Measurements from ENCODE around the gene HRH3.

The HRH3 gene

GRCh38 chr20:62258499-62259293 lies 38.6 kb upstream of the HRH3 start:
- no peak overlapping the region for H3K4me3 ChIP-seq (ENCODE audit: low read depth in 1 of 2, low read length in 2 of 2)
- H2AFZ ChIP-seq (ENCODE audit: low read depth, low read length) = no peak overlapping the region
- no peaks in the 10 kb centered on the region for H3K4me1 ChIP-seq (ENCODE audit: insufficient read depth, low read length)
- no peak overlapping the region for H3K9ac ChIP-seq (ENCODE audit: low read depth, low read length)
- H3K36me3 ChIP-seq (ENCODE audit: insufficient read depth, low read length) = peaks cover 54% of the 10 kb centered on the region
- H3K27ac ChIP-seq (ENCODE audit: low read length) = no peak overlapping the region
- peaks cover 30% of the 10 kb centered on the region for H3K79me2 ChIP-seq (ENCODE audit: insufficient read depth, low read length)
- no peak for DNase-seq
- H3K4me2 ChIP-seq (ENCODE audit: insufficient read depth, low read length) = no peak overlapping the region
- H4K20me1 ChIP-seq (ENCODE audit: insufficient read depth, low read length) = peaks cover 38% of the 10 kb centered on the region
- H3K9me3 ChIP-seq (ENCODE audit: insufficient read depth, low read length, severe bottlenecking) = no peaks in the 10 kb centered on the region
- TF ChIP-seq, protein P1, sequence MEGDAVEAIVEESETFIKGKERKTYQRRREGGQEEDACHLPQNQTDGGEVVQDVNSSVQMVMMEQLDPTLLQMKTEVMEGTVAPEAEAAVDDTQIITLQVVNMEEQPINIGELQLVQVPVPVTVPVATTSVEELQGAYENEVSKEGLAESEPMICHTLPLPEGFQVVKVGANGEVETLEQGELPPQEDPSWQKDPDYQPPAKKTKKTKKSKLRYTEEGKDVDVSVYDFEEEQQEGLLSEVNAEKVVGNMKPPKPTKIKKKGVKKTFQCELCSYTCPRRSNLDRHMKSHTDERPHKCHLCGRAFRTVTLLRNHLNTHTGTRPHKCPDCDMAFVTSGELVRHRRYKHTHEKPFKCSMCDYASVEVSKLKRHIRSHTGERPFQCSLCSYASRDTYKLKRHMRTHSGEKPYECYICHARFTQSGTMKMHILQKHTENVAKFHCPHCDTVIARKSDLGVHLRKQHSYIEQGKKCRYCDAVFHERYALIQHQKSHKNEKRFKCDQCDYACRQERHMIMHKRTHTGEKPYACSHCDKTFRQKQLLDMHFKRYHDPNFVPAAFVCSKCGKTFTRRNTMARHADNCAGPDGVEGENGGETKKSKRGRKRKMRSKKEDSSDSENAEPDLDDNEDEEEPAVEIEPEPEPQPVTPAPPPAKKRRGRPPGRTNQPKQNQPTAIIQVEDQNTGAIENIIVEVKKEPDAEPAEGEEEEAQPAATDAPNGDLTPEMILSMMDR (IDR thresholded peaks at IDR 0.05; ENCODE audit: borderline replicate concordance, extremely low read depth, low read length, poor library complexity, severe bottlenecking) = no peak
- TF ChIP-seq EZH2 (IDR thresholded peaks at IDR 0.05; ENCODE audit: borderline replicate concordance, low read depth, low read length, severe bottlenecking) = no peak
- no peaks in the 10 kb centered on the region for H3K27me3 ChIP-seq (ENCODE audit: insufficient read depth, low read length, poor library complexity)
- no peak for ATAC-seq (ENCODE audit: insufficient read depth, low read depth)

DNA sequence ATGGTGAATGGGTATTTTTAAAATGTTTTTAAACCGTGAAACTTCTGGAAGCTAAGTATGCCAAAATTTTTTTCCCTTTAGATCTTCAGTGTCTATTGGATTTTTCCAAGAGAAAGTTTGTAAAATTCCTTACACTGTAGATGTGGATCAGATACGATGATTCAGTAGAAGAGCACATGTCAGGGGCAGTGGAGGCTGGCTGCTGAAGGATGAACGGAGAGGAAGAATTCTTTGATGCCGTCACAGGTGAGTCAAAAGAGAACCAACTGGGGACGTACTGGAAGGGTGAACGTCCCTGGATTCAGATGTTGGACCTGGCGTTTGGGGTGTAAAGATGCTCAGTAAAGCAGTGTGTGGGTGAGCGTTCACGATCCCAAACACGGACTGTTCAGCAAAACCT lies 35.9 kb upstream of the HRH3 start:
- Histone ChIP-seq H3K9ac (ENCODE audit: low read depth, low read length) (no peak overlapping the region), H3K79me2 (ENCODE audit: insufficient read depth, low read length) (peaks cover 51% of the 10 kb centered on the region), H3K4me1 (ENCODE audit: insufficient read depth, low read length) (no peaks in the 10 kb centered on the region), H4K20me1 (ENCODE audit: insufficient read depth, low read length) (peaks cover 45% of the 10 kb centered on the region), H3K27ac (ENCODE audit: low read length) (no peak overlapping the region), H3K9me3 (ENCODE audit: insufficient read depth, low read length, severe bottlenecking) (no peaks in the 10 kb centered on the region), H3K4me2 (ENCODE audit: insufficient read depth, low read length) (no peak overlapping the region), H3K4me3 (ENCODE audit: low read depth in 1 of 2, low read length in 2 of 2) (no peak overlapping the region), H3K27me3 (ENCODE audit: insufficient read depth, low read length, poor library complexity) (no peaks in the 10 kb centered on the region), H2AFZ (ENCODE audit: low read depth, low read length) (no peak overlapping the region), H3K36me3 (ENCODE audit: insufficient read depth, low read length) (peaks cover 30% of the 10 kb centered on the region)
- ATAC-seq (ENCODE audit: insufficient read depth, low read depth) (no peak), DNase-seq (no peak)
- TF ChIP-seq EZH2 (IDR thresholded peaks at IDR 0.05; ENCODE audit: borderline replicate concordance, low read depth, low read length, severe bottlenecking) = no peak
- TF ChIP-seq, protein P1 (IDR thresholded peaks at IDR 0.05; ENCODE audit: borderline replicate concordance, extremely low read depth, low read length, poor library complexity, severe bottlenecking) = no peak

DNA sequence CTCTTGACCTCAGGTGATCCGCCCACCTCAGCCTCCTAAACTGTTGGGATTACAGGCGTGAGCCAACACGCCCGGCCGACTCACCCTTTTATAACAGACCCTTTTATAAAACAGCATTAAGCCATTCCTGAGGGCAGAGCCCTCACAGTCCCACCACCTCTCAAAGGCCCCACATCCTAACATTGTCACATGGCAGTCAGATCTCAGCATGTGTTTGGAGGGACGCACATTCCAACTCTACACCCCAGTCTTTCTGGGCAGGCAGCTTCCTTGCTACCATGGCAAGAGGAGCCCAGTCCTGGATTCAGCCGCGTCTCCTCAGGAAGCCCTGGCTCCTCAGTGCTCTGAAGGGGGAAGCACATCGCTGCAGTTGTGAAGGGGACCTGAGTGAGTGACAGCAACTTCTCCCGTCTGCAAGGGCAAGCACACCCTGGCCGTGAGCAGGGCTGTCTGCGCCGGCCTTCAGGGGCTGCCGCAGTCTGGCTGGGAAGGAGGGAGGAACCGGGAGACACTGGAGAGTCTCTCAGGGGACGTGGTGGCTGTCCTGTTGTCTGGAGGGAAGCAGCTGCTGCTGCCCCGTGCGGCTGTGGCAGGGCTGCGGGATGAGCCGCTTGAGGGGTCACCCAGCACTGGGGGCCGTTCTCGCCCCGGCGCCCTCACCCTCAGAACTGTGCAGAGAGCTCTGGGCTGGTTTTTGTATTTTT lies 34.1 kb upstream of the HRH3 start:
- Histone ChIP-seq H4K20me1 (ENCODE audit: insufficient read depth, low read length) (peaks cover 53% of the 10 kb centered on the region), H3K79me2 (ENCODE audit: insufficient read depth, low read length) (peaks cover 66% of the 10 kb centered on the region), H3K27ac (ENCODE audit: low read length) (no peak overlapping the region), H3K9ac (ENCODE audit: low read depth, low read length) (no peak overlapping the region), H3K4me1 (ENCODE audit: insufficient read depth, low read length) (no peaks in the 10 kb centered on the region), H3K4me2 (ENCODE audit: insufficient read depth, low read length) (no peak overlapping the region), H3K9me3 (ENCODE audit: insufficient read depth, low read length, severe bottlenecking) (no peaks in the 10 kb centered on the region), H2AFZ (ENCODE audit: low read depth, low read length) (no peak overlapping the region), H3K4me3 (ENCODE audit: low read depth in 1 of 2, low read length in 2 of 2) (no peak overlapping the region), H3K36me3 (ENCODE audit: insufficient read depth, low read length) (peaks cover 14% of the 10 kb centered on the region), H3K27me3 (ENCODE audit: insufficient read depth, low read length, poor library complexity) (no peaks in the 10 kb centered on the region)
- ATAC-seq (ENCODE audit: insufficient read depth, low read depth) (no peak), DNase-seq (no peak)
- TF ChIP-seq, protein P1 (IDR thresholded peaks at IDR 0.05; ENCODE audit: borderline replicate concordance, extremely low read depth, low read length, poor library complexity, severe bottlenecking) = no peak
- TF ChIP-seq EZH2 (IDR thresholded peaks at IDR 0.05; ENCODE audit: borderline replicate concordance, low read depth, low read length, severe bottlenecking) = no peak
